Measurements from ENCODE around the gene TOR4A. TPM values are rescaled to one million over a fixed set of nuclear protein-coding genes. Genes with fewer than 3 reads are reported as not detected.

The TOR4A gene
- total and polyA plus RNA-seq, 2 donors (not counting 1 experiment from before 2014, with no cell fraction given), result 8.3 to 15.3 TPM

- TF ChIP-seq EZH2 (IDR thresholded peaks at IDR 0.05; ENCODE audit: borderline replicate concordance, insufficient read depth, low read depth, low read length, poor library complexity, severe bottlenecking), result no peak
- TF ChIP-seq CTCF (IDR thresholded peaks at IDR 0.05), result no peak
- Mint-ChIP-seq H3K4me1 (peaks cover 12% of the 10 kb centered on the region), H3K27me3 (no peaks in the 10 kb centered on the region), H3K9me3 (ENCODE audit: insufficient read depth) (no peaks in the 10 kb centered on the region), H3K4me3 (no peak overlapping the region), H3K27ac (no peak overlapping the region)
- ChIA-PET POLR2A (no interaction called here), CTCF (interaction anchor here (1.1 kb wide), 1 partner anchor 14 kb away, joined by 3 read pairs; no protein-coding TSS in a partner anchor)
- no peaks in the 10 kb centered on the region for H3K36me3 ChIP-seq (replicated peaks in 1 of 2; ENCODE audit: control extremely low read depth in 1 of 2, control insufficient read depth in 1 of 2, extremely low read depth in 1 of 2, insufficient read depth in 2 of 2, low read length in 1 of 2)
- no peak overlapping the region for H3K9ac ChIP-seq (ENCODE audit: low read length)
- H3K4me1 ChIP-seq (ENCODE audit: control insufficient read depth in 2 of 2, insufficient read depth in 2 of 2, low read length in 2 of 2), result peaks cover 5 to 12% of the 10 kb centered on the region in 2 donors
- DNase-seq (no peak), ATAC-seq (ENCODE audit: low read depth) (no peak)
- intact Hi-C loops (cut with micrococcal nuclease), result no loop called here
- H3K9me3 ChIP-seq (ENCODE audit: control extremely low read depth in 1 of 3, control insufficient read depth in 2 of 3, insufficient read depth in 1 of 3, low read length in 2 of 3), result no peaks in the 10 kb centered on the region
- peaks cover 3% of the 10 kb centered on the region for H4K20me1 ChIP-seq (ENCODE audit: control insufficient read depth, insufficient read depth, low read length, poor library complexity, severe bottlenecking)
- H3K27me3 ChIP-seq (replicated peaks in 1 of 4; ENCODE audit: control extremely low read depth in 1 of 4, control insufficient read depth in 3 of 4, insufficient read depth in 4 of 4, low read length in 3 of 4), result no peaks in the 10 kb centered on the region
- no peak overlapping the region for H3K27ac ChIP-seq (ENCODE audit: low read length in 2 of 2)
- no peak overlapping the region for H3K4me3 ChIP-seq (ENCODE audit: control extremely low read depth in 1 of 5, extremely low read depth in 1 of 5, insufficient read depth in 1 of 5, low read depth in 2 of 5, low read length in 4 of 5)
- H2AFZ ChIP-seq (ENCODE audit: insufficient read depth, low read depth, low read length, poor library complexity, severe bottlenecking), result no peak overlapping the region
- no peak overlapping the region for H3K4me2 ChIP-seq (replicated peaks; ENCODE audit: low read depth, low read length, poor library complexity, severe bottlenecking)
- WGBS (ENCODE audit: insufficient coverage), result 88% methylated on average over 14 of the region's 18 CpGs
- H3K79me2 ChIP-seq (ENCODE audit: control insufficient read depth, insufficient read depth, low read length), result peaks cover 3% of the 10 kb centered on the region
Measured at GRCh38 chr9:137250329-137251193, 27.0 kb upstream of the TOR4A start.

- ChIA-PET CTCF (no interaction called here), POLR2A (no interaction called here)
- Histone ChIP-seq H3K4me2 (replicated peaks; ENCODE audit: low read depth, low read length, poor library complexity, severe bottlenecking) (no peak within 1 kb of the TSS), H3K9ac (ENCODE audit: low read length) (no peak within 1 kb of the TSS), H3K9me3 (ENCODE audit: control extremely low read depth in 1 of 3, control insufficient read depth in 2 of 3, insufficient read depth in 1 of 3, low read length in 2 of 3) (no peaks in the 10 kb centered on the region), H3K27ac (ENCODE audit: low read length in 2 of 2) (no peak within 1 kb of the TSS), H3K4me3 (ENCODE audit: control extremely low read depth in 1 of 5, extremely low read depth in 1 of 5, insufficient read depth in 1 of 5, low read depth in 2 of 5, low read length in 4 of 5) (no peak within 1 kb of the TSS), H3K79me2 (ENCODE audit: control insufficient read depth, insufficient read depth, low read length) (peaks cover 9% of the 10 kb centered on the region), H2AFZ (ENCODE audit: insufficient read depth, low read depth, low read length, poor library complexity, severe bottlenecking) (no peak within 1 kb of the TSS), H3K36me3 (replicated peaks in 1 of 2; ENCODE audit: control extremely low read depth in 1 of 2, control insufficient read depth in 1 of 2, extremely low read depth in 1 of 2, insufficient read depth in 2 of 2, low read length in 1 of 2) (no peaks in the 10 kb centered on the region), H3K4me1 (ENCODE audit: control insufficient read depth in 2 of 2, insufficient read depth in 2 of 2, low read length in 2 of 2) (peaks cover 9 to 18% of the 10 kb centered on the region in 2 donors), H3K27me3 (replicated peaks in 1 of 4; ENCODE audit: control extremely low read depth in 1 of 4, control insufficient read depth in 3 of 4, insufficient read depth in 4 of 4, low read length in 3 of 4) (no peaks in the 10 kb centered on the region), H4K20me1 (ENCODE audit: control insufficient read depth, insufficient read depth, low read length, poor library complexity, severe bottlenecking) (peaks cover 8% of the 10 kb centered on the region)
- no peaks in the 10 kb centered on the region for H3K9me3 Mint-ChIP-seq (ENCODE audit: insufficient read depth)
- ATAC-seq (ENCODE audit: low read depth), result no peak
- H3K4me1 Mint-ChIP-seq, result peaks cover 16% of the 10 kb centered on the region
- no peak for DNase-seq
- 98% methylated on average over 4 of the region's 4 CpGs for whole genome bisulfite sequencing (ENCODE audit: insufficient coverage)
- intact Hi-C loops (cut with micrococcal nuclease), result no loop called here
- H3K27me3 Mint-ChIP-seq, result no peaks in the 10 kb centered on the region
- no peak within 1 kb of the TSS for H3K27ac Mint-ChIP-seq
- no peak within 1 kb of the TSS for H3K4me3 Mint-ChIP-seq
- TF ChIP-seq EZH2 (IDR thresholded peaks at IDR 0.05; ENCODE audit: borderline replicate concordance, insufficient read depth, low read depth, low read length, poor library complexity, severe bottlenecking), result no peak
- TF ChIP-seq CTCF (IDR thresholded peaks at IDR 0.05), result no peak
Measured at GRCh38 chr9:137251194-137251461, 26.4 kb upstream of the TOR4A start, which contains the start of gene STPG3. Gene STPG3 (plus strand): TSS chr9:137251286. CDS start chr9:137251287, 1 bp downstream.

All from B cell (primary cell).